ENCODE data around the gene MYB. TPM values are rescaled to one million over a fixed set of nuclear protein-coding genes. Genes with fewer than 3 reads are reported as not detected.

MYB gene
- total RNA-seq, 2 donors from 2014 or later = 5.3 to 5.4 TPM

- H3K36me3 Mint-ChIP-seq (ENCODE audit: low read depth) = no peaks in the 10 kb centered on the region
These were observed 73.4 kb downstream of the MYB start for GRCh38 chr6:135254471-135254870.

DNA sequence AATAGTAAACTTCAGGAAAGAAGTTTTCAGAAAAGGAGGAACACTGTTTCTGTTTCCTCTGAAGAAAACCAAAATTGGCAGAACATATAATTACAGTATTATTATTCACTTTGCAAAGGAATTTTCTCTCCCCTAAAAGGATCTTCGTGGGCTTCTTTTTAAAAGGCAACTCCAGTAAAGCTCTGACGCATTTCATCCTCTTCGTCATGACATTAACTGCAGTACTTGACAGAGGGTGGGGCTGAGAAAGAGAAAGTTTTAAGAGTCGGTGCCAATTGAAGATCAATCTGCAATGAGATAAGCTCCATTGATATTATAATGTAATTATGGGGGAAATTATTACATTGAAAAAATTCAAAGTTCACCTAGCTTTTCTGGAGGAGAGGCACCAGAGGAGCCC lies 75.8 kb downstream of the MYB start:
- no peak overlapping the region for H3K9ac ChIP-seq (ENCODE audit: extremely low read depth, low read length, poor library complexity, severe bottlenecking)
- Mint-ChIP-seq H3K36me3 (ENCODE audit: low read depth) (no peaks in the 10 kb centered on the region), H3K27ac (no peak overlapping the region), H3K9me3 (no peaks in the 10 kb centered on the region), H3K4me3 (no peak overlapping the region), H3K27me3 (ENCODE audit: insufficient read depth) (peaks cover 4% of the 10 kb centered on the region), H3K4me1 (peaks cover 41% of the 10 kb centered on the region)
- H3K9me3 ChIP-seq (ENCODE audit: control insufficient read depth, low read length) = no peaks in the 10 kb centered on the region
- H3K36me3 ChIP-seq (ENCODE audit: control insufficient read depth, insufficient read depth, low read length) = no peaks in the 10 kb centered on the region
- H3K4me3 ChIP-seq (ENCODE audit: low read length) = no peak overlapping the region
- WGBS, 2 experiments (ENCODE audit: insufficient coverage in 1 of 2, insufficient read length in 1 of 2) = 79 to 82% methylated on average over 3 to 4 of the region's 4 CpGs
- no peak for TF ChIP-seq CTCF (conservative IDR thresholded peaks at IDR 0.05)
- H3K27ac ChIP-seq (ENCODE audit: low read depth, low read length) = no peak overlapping the region
- H3K4me1 ChIP-seq (ENCODE audit: control insufficient read depth, insufficient read depth, low read length) = peaks cover 8% of the 10 kb centered on the region
- DNase-seq = no peak
- peaks cover 29% of the 10 kb centered on the region for H3K27me3 ChIP-seq (ENCODE audit: control insufficient read depth, insufficient read depth, low read length, poor library complexity, severe bottlenecking)

More at GRCh38 chr6:135254471-135254870, 73.4 kb downstream of the MYB start:
- H3K4me3 Mint-ChIP-seq = no peak overlapping the region
- Histone ChIP-seq H3K36me3 (ENCODE audit: control insufficient read depth, insufficient read depth, low read length) (no peaks in the 10 kb centered on the region), H3K27me3 (ENCODE audit: control insufficient read depth, insufficient read depth, low read length, poor library complexity, severe bottlenecking) (peaks cover 42% of the 10 kb centered on the region), H3K27ac (ENCODE audit: low read depth, low read length) (no peak overlapping the region), H3K9ac (ENCODE audit: extremely low read depth, low read length, poor library complexity, severe bottlenecking) (no peak overlapping the region), H3K4me1 (ENCODE audit: control insufficient read depth, insufficient read depth, low read length) (peaks cover 19% of the 10 kb centered on the region), H3K4me3 (ENCODE audit: low read length) (no peak overlapping the region), H3K9me3 (ENCODE audit: control insufficient read depth, low read length) (no peaks in the 10 kb centered on the region)
- TF ChIP-seq CTCF (conservative IDR thresholded peaks at IDR 0.05) = no peak
- DNase-seq = no peak
- 90% methylated on average over 1 of the region's 1 CpG; no CpG with 5 or more reads in 1 of the 2 experiments for WGBS, 2 experiments (ENCODE audit: insufficient coverage in 1 of 2, insufficient read length in 1 of 2)
- no peak overlapping the region for H3K27ac Mint-ChIP-seq
- H3K4me1 Mint-ChIP-seq = peaks cover 58% of the 10 kb centered on the region
- H3K9me3 Mint-ChIP-seq = peaks cover 5% of the 10 kb centered on the region
- H3K27me3 Mint-ChIP-seq (ENCODE audit: insufficient read depth) = peaks cover 4% of the 10 kb centered on the region

- DNase-seq = no peak
- Mint-ChIP-seq H3K27ac (no peak overlapping the region), H3K27me3 (ENCODE audit: insufficient read depth) (peaks cover 4% of the 10 kb centered on the region), H3K4me1 (peaks cover 37% of the 10 kb centered on the region), H3K9me3 (no peaks in the 10 kb centered on the region), H3K36me3 (ENCODE audit: low read depth) (no peaks in the 10 kb centered on the region), H3K4me3 (no peak overlapping the region)
- Histone ChIP-seq H3K27ac (ENCODE audit: low read depth, low read length) (no peak overlapping the region), H3K4me3 (ENCODE audit: low read length) (no peak overlapping the region), H3K27me3 (ENCODE audit: control insufficient read depth, insufficient read depth, low read length, poor library complexity, severe bottlenecking) (peaks cover 19% of the 10 kb centered on the region), H3K9me3 (ENCODE audit: control insufficient read depth, low read length) (no peaks in the 10 kb centered on the region), H3K36me3 (ENCODE audit: control insufficient read depth, insufficient read depth, low read length) (no peaks in the 10 kb centered on the region), H3K9ac (ENCODE audit: extremely low read depth, low read length, poor library complexity, severe bottlenecking) (no peak overlapping the region), H3K4me1 (ENCODE audit: control insufficient read depth, insufficient read depth, low read length) (peaks cover 3% of the 10 kb centered on the region)
- TF ChIP-seq CTCF (conservative IDR thresholded peaks at IDR 0.05) = peak; percentile 46
- 81 to 90% methylated on average over 2 of the region's 2 CpGs for WGBS, 2 experiments (ENCODE audit: insufficient coverage in 1 of 2, insufficient read length in 1 of 2)
These were observed 76.7 kb downstream of the MYB start for GRCh38 chr6:135257631-135258405.

Measured in endodermal cell (in vitro differentiated cells).